Keratinocyte (primary cell): ENCODE measurements around the gene FAM25C.
"Not testable (repeated sequence)": the region's sequence is repeated elsewhere in the genome, so short reads cannot be mapped to it uniquely, and the experiment has no call there.

Experiments
- CTCF ChIP-seq, 3 experiments: IDR thresholded peaks in 1 of 3; conservative IDR thresholded peaks in 1 of 3; optimal IDR thresholded peaks in 1 of 3; 2 replicates in 2 of 3; 3 replicates in 1 of 3; pipeline versions ENCODE3 to v1.5.1; 2011; ENCODE audit warnings: low read length in 3 of 3, mild to moderate bottlenecking in 3 of 3, moderate library complexity in 2 of 3, control low read depth in 1 of 3, inconsistent platforms in 1 of 3; ENCODE audit not compliant: insufficient read depth in 2 of 3; ENCODE audit errors: extremely low read depth in 1 of 3
- EZH2 ChIP-seq: IDR thresholded peaks from one replicate; pipeline ENCODE4 v1.6.1; 2012; ENCODE audit warnings: inconsistent platforms, mild to moderate bottlenecking, low read length, moderate library complexity

- not testable (repeated sequence) for TF ChIP-seq CTCF (optimal IDR thresholded peaks at IDR 0.05 in 1 of 3, IDR thresholded peaks at IDR 0.05 in 1 of 3, conservative IDR thresholded peaks at IDR 0.05 in 1 of 3; ENCODE audit: extremely low read depth in 1 of 3, insufficient read depth in 2 of 3, low read length in 3 of 3); EZH2
Measured at GRCh38 chr10:47972077-47972476, 27.5 kb downstream of the FAM25C start.
